Measurements from ENCODE around the gene CDK5R2.

The CDK5R2 gene

GRCh38 chr2:218999881-219000568 is 40.6 kb downstream of the CDK5R2 start:
- Histone ChIP-seq H3K9ac (ENCODE audit: low read depth, low read length) (no peak overlapping the region), H3K27me3 (ENCODE audit: insufficient read depth, low read length) (peaks cover 100% of the 10 kb centered on the region), H3K4me1 (ENCODE audit: insufficient read depth, low read length) (peaks cover 7% of the 10 kb centered on the region; the same call in 1 of the 2 replicates), H3K9me3 (ENCODE audit: insufficient read depth, low read depth, low read length) (peaks cover 5% of the 10 kb centered on the region; the same call in 1 of the 2 replicates), H3K4me3 (ENCODE audit: low read length) (no peak overlapping the region; the same call in 1 of the 2 replicates), H3K27ac (ENCODE audit: low read length) (no peak overlapping the region), H3K36me3 (ENCODE audit: insufficient read depth, low read depth, low read length) (no peaks in the 10 kb centered on the region)

GRCh38 chr2:219000569-219000960 is 41.1 kb downstream of the CDK5R2 start:
- Histone ChIP-seq H3K27ac (ENCODE audit: low read length) (no peak overlapping the region), H3K36me3 (ENCODE audit: insufficient read depth, low read depth, low read length) (no peaks in the 10 kb centered on the region), H3K4me1 (ENCODE audit: insufficient read depth, low read length) (peaks cover 7% of the 10 kb centered on the region; the same call in 1 of the 2 replicates), H3K9me3 (ENCODE audit: insufficient read depth, low read depth, low read length) (peaks cover under 1% of the 10 kb centered on the region; the same call in 1 of the 2 replicates), H3K27me3 (ENCODE audit: insufficient read depth, low read length) (peaks cover 100% of the 10 kb centered on the region), H3K9ac (ENCODE audit: low read depth, low read length) (no peak overlapping the region), H3K4me3 (ENCODE audit: low read length) (no peak overlapping the region)

- Histone ChIP-seq H3K9ac (ENCODE audit: low read depth, low read length) (no peak overlapping the region), H3K27ac (ENCODE audit: low read length) (no peak overlapping the region), H3K4me3 (ENCODE audit: low read length) (no peak overlapping the region), H3K9me3 (ENCODE audit: insufficient read depth, low read depth, low read length) (no peaks in the 10 kb centered on the region; the same call in 1 of the 2 replicates), H3K27me3 (ENCODE audit: insufficient read depth, low read length) (peaks cover 100% of the 10 kb centered on the region), H3K4me1 (ENCODE audit: insufficient read depth, low read length) (peaks cover 7% of the 10 kb centered on the region; the same call in 1 of the 2 replicates), H3K36me3 (ENCODE audit: insufficient read depth, low read depth, low read length) (no peaks in the 10 kb centered on the region)
Observed at GRCh38 chr2:219001100-219001576, 41.7 kb downstream of the CDK5R2 start.

GRCh38 chr2:219001577-219002394 is 42.3 kb downstream of the CDK5R2 start:
- Histone ChIP-seq H3K27ac (ENCODE audit: low read length) (no peak overlapping the region), H3K9ac (ENCODE audit: low read depth, low read length) (no peak overlapping the region), H3K9me3 (ENCODE audit: insufficient read depth, low read depth, low read length) (no peaks in the 10 kb centered on the region; the same call in 1 of the 2 replicates), H3K4me1 (ENCODE audit: insufficient read depth, low read length) (peaks cover 7% of the 10 kb centered on the region; the same call in 1 of the 2 replicates), H3K4me3 (ENCODE audit: low read length) (no peak overlapping the region; the same call in 1 of the 2 replicates), H3K27me3 (ENCODE audit: insufficient read depth, low read length) (peaks cover 99% of the 10 kb centered on the region), H3K36me3 (ENCODE audit: insufficient read depth, low read depth, low read length) (no peaks in the 10 kb centered on the region)

GRCh38 chr2:219002395-219003266 is 43.2 kb downstream of the CDK5R2 start:
- Histone ChIP-seq H3K9ac (ENCODE audit: low read depth, low read length) (no peak overlapping the region), H3K27me3 (ENCODE audit: insufficient read depth, low read length) (peaks cover 98% of the 10 kb centered on the region), H3K4me1 (ENCODE audit: insufficient read depth, low read length) (peaks cover 7% of the 10 kb centered on the region; the same call in 1 of the 2 replicates), H3K36me3 (ENCODE audit: insufficient read depth, low read depth, low read length) (no peaks in the 10 kb centered on the region), H3K27ac (ENCODE audit: low read length) (no peak overlapping the region), H3K4me3 (ENCODE audit: low read length) (peak overlapping the region; percentile 66), H3K9me3 (ENCODE audit: insufficient read depth, low read depth, low read length) (no peaks in the 10 kb centered on the region; the same call in 1 of the 2 replicates)

- no peak overlapping the region for H3K9ac ChIP-seq (ENCODE audit: low read depth, low read length)
- H3K27ac ChIP-seq (ENCODE audit: low read length): no peak overlapping the region
- H3K4me3 ChIP-seq (ENCODE audit: low read length): peak overlapping the region; percentile 66; the same call in 1 of the 2 replicates
- peaks cover 7% of the 10 kb centered on the region; the same call in 1 of the 2 replicates for H3K4me1 ChIP-seq (ENCODE audit: insufficient read depth, low read length)
- peaks cover 95% of the 10 kb centered on the region for H3K27me3 ChIP-seq (ENCODE audit: insufficient read depth, low read length)
- H3K36me3 ChIP-seq (ENCODE audit: insufficient read depth, low read depth, low read length): no peaks in the 10 kb centered on the region
- H3K9me3 ChIP-seq (ENCODE audit: insufficient read depth, low read depth, low read length): no peaks in the 10 kb centered on the region; the same call in 1 of the 2 replicates
Observed at GRCh38 chr2:219003267-219003634, 43.8 kb downstream of the CDK5R2 start.

- H3K9ac ChIP-seq (ENCODE audit: low read depth, low read length): no peak overlapping the region
- no peaks in the 10 kb centered on the region; the same call in 1 of the 2 replicates for H3K9me3 ChIP-seq (ENCODE audit: insufficient read depth, low read depth, low read length)
- no peaks in the 10 kb centered on the region for H3K36me3 ChIP-seq (ENCODE audit: insufficient read depth, low read depth, low read length)
- no peak overlapping the region for H3K4me3 ChIP-seq (ENCODE audit: low read length)
- H3K27me3 ChIP-seq (ENCODE audit: insufficient read depth, low read length): peaks cover 94% of the 10 kb centered on the region
- peaks cover 7% of the 10 kb centered on the region; the same call in 1 of the 2 replicates for H3K4me1 ChIP-seq (ENCODE audit: insufficient read depth, low read length)
- H3K27ac ChIP-seq (ENCODE audit: low read length): no peak overlapping the region
Observed at GRCh38 chr2:219003979-219004378, 44.5 kb downstream of the CDK5R2 start.

GRCh38 chr2:219009294-219009693 is 49.8 kb downstream of the CDK5R2 start:
- H3K4me1 ChIP-seq (ENCODE audit: insufficient read depth, low read length): no peaks in the 10 kb centered on the region
- H3K9me3 ChIP-seq (ENCODE audit: insufficient read depth, low read depth, low read length): no peaks in the 10 kb centered on the region
- H3K9ac ChIP-seq (ENCODE audit: low read depth, low read length): no peak overlapping the region
- peaks cover 64% of the 10 kb centered on the region for H3K27me3 ChIP-seq (ENCODE audit: insufficient read depth, low read length)
- H3K36me3 ChIP-seq (ENCODE audit: insufficient read depth, low read depth, low read length): no peaks in the 10 kb centered on the region
- no peak overlapping the region for H3K27ac ChIP-seq (ENCODE audit: low read length)
- no peak overlapping the region for H3K4me3 ChIP-seq (ENCODE audit: low read length)

GRCh38 chr2:219010162-219010756 is 50.8 kb downstream of the CDK5R2 start:
- H3K4me1 ChIP-seq (ENCODE audit: insufficient read depth, low read length): no peaks in the 10 kb centered on the region
- no peak overlapping the region for H3K27ac ChIP-seq (ENCODE audit: low read length)
- no peaks in the 10 kb centered on the region for H3K9me3 ChIP-seq (ENCODE audit: insufficient read depth, low read depth, low read length)
- no peaks in the 10 kb centered on the region for H3K36me3 ChIP-seq (ENCODE audit: insufficient read depth, low read depth, low read length)
- peaks cover 63% of the 10 kb centered on the region for H3K27me3 ChIP-seq (ENCODE audit: insufficient read depth, low read length)
- no peak overlapping the region for H3K4me3 ChIP-seq (ENCODE audit: low read length)
- no peak overlapping the region for H3K9ac ChIP-seq (ENCODE audit: low read depth, low read length)

- Histone ChIP-seq H3K27me3 (ENCODE audit: insufficient read depth, low read length) (peaks cover 60% of the 10 kb centered on the region), H3K4me3 (ENCODE audit: low read length) (no peak overlapping the region), H3K4me1 (ENCODE audit: insufficient read depth, low read length) (no peaks in the 10 kb centered on the region), H3K27ac (ENCODE audit: low read length) (no peak overlapping the region), H3K9me3 (ENCODE audit: insufficient read depth, low read depth, low read length) (no peaks in the 10 kb centered on the region), H3K9ac (ENCODE audit: low read depth, low read length) (no peak overlapping the region), H3K36me3 (ENCODE audit: insufficient read depth, low read depth, low read length) (no peaks in the 10 kb centered on the region)
Observed at GRCh38 chr2:219010873-219011272, 51.4 kb downstream of the CDK5R2 start.

Data from iPS-20b (cell line).